ENCODE results near the gene TMEM198.

- TF ChIP-seq CTCF (IDR thresholded peaks at IDR 0.05) (peak; percentile 94 to 95), POLR2AphosphoS5 (IDR thresholded peaks at IDR 0.05) (no peak), POLR2A (IDR thresholded peaks at IDR 0.05) (no peak), EP300 (IDR thresholded peaks at IDR 0.05) (no peak)
These were observed 13.5 kb upstream of the TMEM198 start for GRCh38 chr2:219530048-219530963.
